Muscle layer of duodenum (tissue), 2 donors: ENCODE data around the gene RAB4B.
"Not testable (repeated sequence)": the region's sequence is repeated elsewhere in the genome, so short reads cannot be mapped to it uniquely, and the experiment has no call there.

Experiments
- H3K27ac ChIP-seq: one replicate; pipeline ENCODE4 v1.7.0; 2013; ENCODE audit warnings: mild to moderate bottlenecking, low read length
- H3K27me3 ChIP-seq: one replicate; pipeline ENCODE4 v1.7.0; 2013; ENCODE audit warnings: low read depth, mild to moderate bottlenecking, control low read depth, low read length
- H3K36me3 ChIP-seq, 2 donors: one replicate each; pipeline ENCODE4 v1.7.0; 2013; ENCODE audit warnings: low read length in 2 of 2, control low read depth in 1 of 2, mild to moderate bottlenecking in 1 of 2; ENCODE audit not compliant: insufficient read depth in 2 of 2, control insufficient read depth in 1 of 2
- H3K4me1 ChIP-seq, 2 donors: one replicate each; pipeline ENCODE4 v1.7.0; 2013; ENCODE audit warnings: low read length in 2 of 2, mild to moderate bottlenecking in 2 of 2, control low read depth in 1 of 2, moderate library complexity in 1 of 2; ENCODE audit not compliant: insufficient read depth in 2 of 2, control insufficient read depth in 1 of 2
- H3K4me3 ChIP-seq, 2 donors: one replicate each; pipeline ENCODE4 v1.7.0; 2013; ENCODE audit warnings: low read length in 2 of 2, low read depth in 1 of 2, mild to moderate bottlenecking in 1 of 2
- H3K9me3 ChIP-seq, 2 donors: one replicate each; pipeline ENCODE4 v1.7.0; 2013; ENCODE audit warnings: low read length in 2 of 2, control low read depth in 1 of 2, mild to moderate bottlenecking in 1 of 2; ENCODE audit not compliant: control insufficient read depth in 1 of 2
- donor health status: healthy.

RAB4B gene

GRCh38 chr19:40808021-40808325 lies 29.9 kb downstream of the RAB4B start:
- H3K27me3 ChIP-seq = no peaks in the 10 kb centered on the region
- H3K27ac ChIP-seq = no peak overlapping the region
- H3K4me3 ChIP-seq = no peak overlapping the region
- H3K9me3 ChIP-seq = no peaks in the 10 kb centered on the region
- peaks cover 11 to 17% of the 10 kb centered on the region in 2 donors for H3K36me3 ChIP-seq
- H3K4me1 ChIP-seq = peaks cover 26 to 81% of the 10 kb centered on the region in 2 donors

GRCh38 chr19:40808497-40808896 lies 30.4 kb downstream of the RAB4B start:
- Histone ChIP-seq H3K4me3 (no peak overlapping the region), H3K27ac (no peak overlapping the region), H3K36me3 (peaks cover 11 to 17% of the 10 kb centered on the region in 2 donors), H3K27me3 (no peaks in the 10 kb centered on the region), H3K4me1 (peaks cover 21 to 80% of the 10 kb centered on the region in 2 donors), H3K9me3 (no peaks in the 10 kb centered on the region)

- no peak overlapping the region for H3K27ac ChIP-seq
- H3K4me3 ChIP-seq = peak overlapping the region in 1 of 2 donors; percentile 54
- H3K27me3 ChIP-seq = no peaks in the 10 kb centered on the region
- peaks cover 11 to 17% of the 10 kb centered on the region in 2 donors for H3K36me3 ChIP-seq
- no peaks in the 10 kb centered on the region for H3K9me3 ChIP-seq
- peaks cover 11 to 75% of the 10 kb centered on the region in 2 donors for H3K4me1 ChIP-seq
These were observed 31.5 kb downstream of the RAB4B start for GRCh38 chr19:40809358-40810086.

GRCh38 chr19:40810160-40810559 lies 32.1 kb downstream of the RAB4B start:
- Histone ChIP-seq H3K27me3 (no peaks in the 10 kb centered on the region), H3K36me3 (peaks cover 11 to 17% of the 10 kb centered on the region in 2 donors), H3K27ac (no peak overlapping the region), H3K9me3 (no peaks in the 10 kb centered on the region), H3K4me3 (peak overlapping the region in 1 of 2 donors; percentile 54), H3K4me1 (peaks cover 7 to 68% of the 10 kb centered on the region in 2 donors)

- Histone ChIP-seq H3K36me3 (peaks cover 11 to 17% of the 10 kb centered on the region in 2 donors), H3K4me3 (peak overlapping the region in 1 of 2 donors; percentile 54), H3K4me1 (peaks cover 7 to 62% of the 10 kb centered on the region in 2 donors)
- H3K9me3 ChIP-seq, H3K27ac ChIP-seq, H3K27me3 ChIP-seq: not testable (repeated sequence)
These were observed 32.8 kb downstream of the RAB4B start for GRCh38 chr19:40810649-40811408.

GRCh38 chr19:40811478-40812341 lies 33.7 kb downstream of the RAB4B start:
- H3K4me1 ChIP-seq = peaks cover 0 to 53% of the 10 kb centered on the region in 2 donors
- no peak overlapping the region for H3K27ac ChIP-seq
- peak overlapping the region in 1 of 2 donors; percentile 54 for H3K4me3 ChIP-seq
- peaks cover 11 to 17% of the 10 kb centered on the region in 2 donors for H3K36me3 ChIP-seq
- no peaks in the 10 kb centered on the region for H3K27me3 ChIP-seq
- no peaks in the 10 kb centered on the region for H3K9me3 ChIP-seq

- Histone ChIP-seq H3K36me3 (peaks cover 11 to 12% of the 10 kb centered on the region in 2 donors), H3K4me1 (peaks cover 0 to 50% of the 10 kb centered on the region in 2 donors)
- not testable (repeated sequence) for H3K4me3 ChIP-seq, H3K9me3 ChIP-seq, H3K27me3 ChIP-seq, H3K27ac ChIP-seq
These were observed 34.5 kb downstream of the RAB4B start for GRCh38 chr19:40812571-40812970.

GRCh38 chr19:40813182-40813581 lies 35.1 kb downstream of the RAB4B start:
- peaks cover 0 to 47% of the 10 kb centered on the region in 2 donors for H3K4me1 ChIP-seq
- H3K27me3 ChIP-seq = no peaks in the 10 kb centered on the region
- H3K36me3 ChIP-seq = peaks cover 6 to 7% of the 10 kb centered on the region in 2 donors
- H3K27ac ChIP-seq = no peak overlapping the region
- no peaks in the 10 kb centered on the region for H3K9me3 ChIP-seq
- H3K4me3 ChIP-seq = no peak overlapping the region

GRCh38 chr19:40815223-40815622 lies 37.2 kb downstream of the RAB4B start:
- Histone ChIP-seq H3K4me3 (no peak overlapping the region), H3K4me1 (peaks cover 0 to 46% of the 10 kb centered on the region in 2 donors), H3K27me3 (no peaks in the 10 kb centered on the region), H3K36me3 (no peaks in the 10 kb centered on the region), H3K27ac (no peak overlapping the region), H3K9me3 (no peaks in the 10 kb centered on the region)

- H3K9me3 ChIP-seq, H3K36me3 ChIP-seq, H3K27ac ChIP-seq, H3K27me3 ChIP-seq: not testable (repeated sequence)
- H3K4me1 ChIP-seq = peaks cover 0 to 23% of the 10 kb centered on the region in 2 donors
- peak overlapping the region; percentile 21 to 54 for H3K4me3 ChIP-seq
These were observed 40.7 kb downstream of the RAB4B start for GRCh38 chr19:40818480-40819399.
